Mesenchymal stem cell (in vitro differentiated cells and primary cell): ENCODE measurements around the gene GPHN.
A peak's percentile ranks its signal among the peaks of the same experiment; 100 is the strongest.
"Not testable (repeated sequence)": the region's sequence is repeated elsewhere in the genome, so short reads cannot be mapped to it uniquely, and the experiment has no call there.

Experiments used
- DNase-seq: peaks from one replicate; pipeline ENCODE4 v3.0.0-alpha.2; 2013
- H2AFZ ChIP-seq: one replicate; pipeline ENCODE4 v1.6.1; 2013; ENCODE audit warnings: low read depth, mild to moderate bottlenecking, control low read depth, inconsistent platforms, low read length, moderate library complexity
- H2AK5ac ChIP-seq: 2 replicates; pipeline ENCODE4 v1.6.1; 2013; ENCODE audit warnings: low read length, moderate library complexity, mild to moderate bottlenecking, inconsistent platforms; ENCODE audit not compliant: severe bottlenecking
- H2BK120ac ChIP-seq: one replicate; pipeline ENCODE4 v1.6.1; 2013; ENCODE audit warnings: low read depth, mild to moderate bottlenecking, inconsistent platforms, low read length, moderate library complexity
- H2BK12ac ChIP-seq, 2 experiments: one replicate each; pipeline ENCODE4 v1.6.1; 2013; ENCODE audit warnings: inconsistent platforms in 2 of 2, low read length in 2 of 2, mild to moderate bottlenecking in 2 of 2, moderate library complexity in 2 of 2, control low read depth in 1 of 2
- H2BK15ac ChIP-seq: one replicate; pipeline ENCODE4 v1.6.1; 2013; ENCODE audit warnings: mild to moderate bottlenecking, low read depth, inconsistent platforms; ENCODE audit not compliant: poor library complexity, severe bottlenecking
- H2BK5ac ChIP-seq: 2 replicates; pipeline ENCODE4 v1.6.1; 2013; ENCODE audit warnings: low read depth, mild to moderate bottlenecking, low read length, control low read depth, inconsistent platforms; ENCODE audit not compliant: poor library complexity, severe bottlenecking
- H3K14ac ChIP-seq, 2 experiments: one replicate each; pipeline ENCODE4 v1.6.1; 2013; ENCODE audit warnings: inconsistent platforms in 2 of 2, low read length in 2 of 2, control low read depth in 1 of 2, mild to moderate bottlenecking in 1 of 2, moderate library complexity in 1 of 2
- H3K18ac ChIP-seq, 2 experiments: one replicate each; pipeline ENCODE4 v1.6.1; 2013; ENCODE audit warnings: inconsistent platforms in 2 of 2, low read length in 2 of 2, control low read depth in 1 of 2, low read depth in 1 of 2, mild to moderate bottlenecking in 1 of 2
- H3K23ac ChIP-seq, 2 experiments: one replicate each; pipeline ENCODE4 v1.6.1; 2013; ENCODE audit warnings: inconsistent platforms in 2 of 2, low read length in 2 of 2, mild to moderate bottlenecking in 2 of 2, moderate library complexity in 2 of 2, control low read depth in 1 of 2
- H3K27ac ChIP-seq: 2 replicates; pipeline ENCODE4 v1.5.1; 2013; ENCODE audit warnings: mild to moderate bottlenecking, moderate library complexity, low read length, control low read depth, inconsistent platforms; ENCODE audit not compliant: poor library complexity, severe bottlenecking
- H3K27me3 ChIP-seq, 2 experiments: 2 replicates each; pipeline versions ENCODE4 v1.6.1 to v1.7.0; 2013; ENCODE audit warnings: low read length in 2 of 2, mild to moderate bottlenecking in 2 of 2, moderate library complexity in 2 of 2, control low read depth in 1 of 2, inconsistent platforms in 1 of 2; ENCODE audit not compliant: control insufficient read depth in 1 of 2, insufficient read depth in 1 of 2
- H3K36me3 ChIP-seq, 2 experiments: 2 replicates each; pipeline versions ENCODE4 v1.6.1 to v1.7.0; 2013; ENCODE audit warnings: low read length in 2 of 2, control low read depth in 1 of 2, inconsistent platforms in 1 of 2, low read depth in 1 of 2, mild to moderate bottlenecking in 1 of 2; ENCODE audit not compliant: insufficient read depth in 2 of 2, control insufficient read depth in 1 of 2
- H3K4ac ChIP-seq, 2 experiments: one replicate each; pipeline ENCODE4 v1.6.1; 2013; ENCODE audit warnings: inconsistent platforms in 2 of 2, low read length in 2 of 2, mild to moderate bottlenecking in 2 of 2, moderate library complexity in 2 of 2, control low read depth in 1 of 2, low read depth in 1 of 2
- H3K4me1 ChIP-seq: 2 replicates; pipeline ENCODE4 v1.6.1; 2013; ENCODE audit warnings: low read depth, low read length, control low read depth; ENCODE audit not compliant: control insufficient read depth, insufficient read depth
- H3K4me2 ChIP-seq: 2 replicates; pipeline ENCODE4 v1.6.1; 2013; ENCODE audit warnings: low read length, mild to moderate bottlenecking, inconsistent platforms; ENCODE audit not compliant: poor library complexity, severe bottlenecking
- H3K4me3 ChIP-seq, 2 experiments: 2 replicates each; pipeline versions ENCODE4 v1.5.1 to v1.7.0; 2013; ENCODE audit warnings: low read length in 2 of 2, mild to moderate bottlenecking in 2 of 2, control low read depth in 1 of 2, low read depth in 1 of 2; ENCODE audit not compliant: insufficient read depth in 1 of 2
- H3K79me1 ChIP-seq: replicated peaks from 2 replicates; pipeline ENCODE4 v1.6.1; 2013; ENCODE audit warnings: mild to moderate bottlenecking, control low read depth, low read length, inconsistent platforms; ENCODE audit not compliant: poor library complexity, severe bottlenecking
- H3K9ac ChIP-seq: 2 replicates; pipeline ENCODE4 v1.7.0; 2013; ENCODE audit warnings: mild to moderate bottlenecking, low read length, moderate library complexity
- H3K9me3 ChIP-seq: 2 replicates; pipeline ENCODE4 v1.7.0; 2013; ENCODE audit warnings: mild to moderate bottlenecking, low read length; ENCODE audit not compliant: control insufficient read depth
- H4K8ac ChIP-seq: one replicate; pipeline ENCODE4 v1.6.1; 2013; ENCODE audit warnings: inconsistent platforms, mild to moderate bottlenecking, low read length, moderate library complexity
- H4K91ac ChIP-seq: one replicate; pipeline ENCODE4 v1.6.1; 2013; ENCODE audit warnings: mild to moderate bottlenecking, low read length, inconsistent platforms
- WGBS: methylation state at CpG from one replicate; pipeline ENCODE4 v1.1.7; 2013; ENCODE audit warnings: mixed read lengths; 5-methylcytosine and 5-hydroxymethylcytosine counted together

The GPHN gene

GRCh38 chr14:66731298-66731697 is 223.4 kb downstream of the GPHN start:
- H2AK5ac ChIP-seq, H3K14ac ChIP-seq, H3K79me1 ChIP-seq, DNase-seq, H4K8ac ChIP-seq, H3K18ac ChIP-seq, H3K4me3 ChIP-seq, H3K27ac ChIP-seq, H2AFZ ChIP-seq, H2BK120ac ChIP-seq, H3K4ac ChIP-seq, H2BK5ac ChIP-seq, H3K36me3 ChIP-seq, H3K4me2 ChIP-seq, H3K9ac ChIP-seq, H3K27me3 ChIP-seq, H2BK15ac ChIP-seq, H3K9me3 ChIP-seq, H3K23ac ChIP-seq, H3K4me1 ChIP-seq, H4K91ac ChIP-seq, H2BK12ac ChIP-seq: not testable (repeated sequence)
- 90% methylated on average over 1 of the region's 1 CpG for WGBS

GRCh38 chr14:66735853-66736252 is 227.9 kb downstream of the GPHN start:
- Histone ChIP-seq H3K14ac (no peak overlapping the region), H2BK5ac (no peak overlapping the region), H2BK12ac (no peak overlapping the region), H2BK15ac (no peak overlapping the region), H4K91ac (no peak overlapping the region), H3K9ac (no peak overlapping the region), H3K4me2 (no peak overlapping the region), H3K18ac (no peak overlapping the region), H2AFZ (no peak overlapping the region), H3K27me3 (no peaks in the 10 kb centered on the region), H3K4me1 (no peaks in the 10 kb centered on the region), H3K36me3 (no peaks in the 10 kb centered on the region), H3K79me1 (peaks cover 2% of the 10 kb centered on the region), H3K27ac (no peak overlapping the region), H3K23ac (no peak overlapping the region), H3K9me3 (peaks cover 15% of the 10 kb centered on the region), H3K4me3 (no peak overlapping the region), H4K8ac (no peak overlapping the region), H2AK5ac (no peak overlapping the region), H2BK120ac (no peak overlapping the region), H3K4ac (no peak overlapping the region)
- DNase-seq: no peak

GRCh38 chr14:66739826-66740225 is 231.9 kb downstream of the GPHN start:
- H3K9ac ChIP-seq: no peak overlapping the region
- no peak overlapping the region for H3K4me2 ChIP-seq
- no peaks in the 10 kb centered on the region for H3K27me3 ChIP-seq
- no peak overlapping the region for H4K8ac ChIP-seq
- H2AK5ac ChIP-seq: no peak overlapping the region
- H4K91ac ChIP-seq: no peak overlapping the region
- H2BK15ac ChIP-seq: no peak overlapping the region
- no peaks in the 10 kb centered on the region for H3K36me3 ChIP-seq
- no peak overlapping the region for H3K23ac ChIP-seq
- peaks cover 17% of the 10 kb centered on the region for H3K9me3 ChIP-seq
- no peak overlapping the region for H2BK120ac ChIP-seq
- H3K4me3 ChIP-seq: no peak overlapping the region
- H3K79me1 ChIP-seq: peaks cover 3% of the 10 kb centered on the region
- no peak for DNase-seq
- no peaks in the 10 kb centered on the region for H3K4me1 ChIP-seq
- peak overlapping the region; percentile 57 for H2BK5ac ChIP-seq
- no peak overlapping the region for H2BK12ac ChIP-seq
- no peak overlapping the region for H3K18ac ChIP-seq
- H2AFZ ChIP-seq: no peak overlapping the region
- no peak overlapping the region for H3K14ac ChIP-seq
- no peak overlapping the region for H3K27ac ChIP-seq
- H3K4ac ChIP-seq: no peak overlapping the region

GRCh38 chr14:66745078-66745477 is 237.1 kb downstream of the GPHN start:
- Histone ChIP-seq H4K8ac (no peak overlapping the region), H2BK120ac (no peak overlapping the region), H3K27ac (no peak overlapping the region), H3K36me3 (no peaks in the 10 kb centered on the region), H3K27me3 (no peaks in the 10 kb centered on the region), H2BK15ac (no peak overlapping the region), H3K9me3 (peaks cover 10% of the 10 kb centered on the region), H2AFZ (no peak overlapping the region), H3K14ac (no peak overlapping the region), H2BK12ac (no peak overlapping the region), H3K23ac (no peak overlapping the region), H3K4me1 (no peaks in the 10 kb centered on the region), H3K4ac (no peak overlapping the region), H3K4me2 (no peak overlapping the region), H3K18ac (no peak overlapping the region), H3K79me1 (peaks cover 2% of the 10 kb centered on the region), H2BK5ac (no peak overlapping the region), H3K4me3 (no peak overlapping the region), H4K91ac (no peak overlapping the region), H2AK5ac (no peak overlapping the region), H3K9ac (no peak overlapping the region)
- no peak for DNase-seq
- no CpG with 5 or more reads among the region's 1 CpG for WGBS
